CD4-positive, alpha-beta T cell treated with Interleukin-1 beta for 1 hour (primary cell): ENCODE results near the gene MAP2K7.
"Not testable (repeated sequence)": the region's sequence is repeated elsewhere in the genome, so short reads cannot be mapped to it uniquely, and the experiment has no call there.

Source experiments
- DNase-seq, 2 donors: peaks; one replicate each; pipeline ENCODE4 v3.0.0-alpha.2; 2020 to 2022

The MAP2K7 gene

GRCh38 chr19:7903244-7904073, at the start of gene MAP2K7:
Gene MAP2K7 (plus strand): TSS chr19:7903877. CDS start chr19:7903945, 68 bp downstream.
- peak; percentile 100 for DNase-seq

DNA sequence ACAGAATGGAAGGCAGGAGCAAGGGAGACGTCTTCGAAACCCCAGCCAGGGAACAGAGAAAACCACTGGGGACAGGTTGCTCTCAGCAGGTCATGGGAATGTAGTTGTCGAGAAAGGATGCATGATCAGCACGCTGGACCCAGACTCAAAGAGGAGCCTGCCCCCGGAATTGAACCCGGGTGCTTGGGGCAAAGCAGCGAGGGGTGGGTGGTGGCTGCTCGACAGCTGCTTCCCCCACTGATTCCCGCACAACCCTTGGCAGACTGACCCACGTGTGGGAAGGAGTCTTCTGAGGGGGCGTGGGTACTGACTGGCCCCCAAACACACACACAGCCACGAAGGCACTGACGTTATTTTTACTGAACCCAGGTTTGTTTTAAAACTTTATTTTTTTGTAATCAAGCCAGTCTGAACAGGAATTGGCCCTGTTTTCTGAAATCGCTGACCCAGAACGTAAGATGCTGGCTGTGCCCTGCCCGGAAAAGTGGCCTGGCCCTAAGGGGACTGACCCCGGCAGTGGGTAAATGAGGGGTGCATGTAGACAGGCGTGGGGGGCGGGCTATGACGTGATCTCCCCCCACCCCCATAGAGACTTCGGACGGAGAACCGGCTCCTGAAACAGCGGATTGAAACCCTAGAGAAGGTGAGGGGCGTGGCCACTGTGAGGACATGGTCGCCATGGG, 48.1 kb upstream of the MAP2K7 start:
- DNase-seq, result no peak

DNA sequence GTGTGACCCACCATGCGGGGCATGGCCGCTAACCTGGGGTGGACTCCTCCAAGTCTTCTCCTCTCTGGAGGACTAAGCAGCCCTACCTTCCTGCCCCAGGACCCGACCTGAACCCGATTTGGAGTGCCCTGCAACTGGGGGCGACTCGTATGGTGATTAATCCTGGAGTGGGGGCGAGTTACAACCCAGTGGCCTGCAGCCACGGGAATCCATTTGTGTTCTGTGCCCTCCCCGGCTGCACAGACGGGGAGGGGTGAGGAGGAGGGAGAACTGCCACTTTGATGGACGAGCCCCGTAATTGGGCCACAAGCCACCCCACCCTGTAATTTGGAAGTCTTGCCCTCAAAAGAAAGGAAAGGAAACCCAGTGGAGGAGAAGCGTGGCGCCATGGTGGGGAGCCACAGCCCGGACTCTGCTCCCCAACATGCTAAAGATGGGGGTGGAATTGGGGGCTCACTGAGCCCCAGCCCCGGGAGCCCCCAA, 47.5 kb upstream of the MAP2K7 start:
- DNase-seq, result no peak

- DNase-seq, result no peak
Observed at GRCh38 chr19:7856679-7857663, 46.7 kb upstream of the MAP2K7 start.

GRCh38 chr19:7857727-7858108, 46.0 kb upstream of the MAP2K7 start:
- DNase-seq, result no peak

DNA sequence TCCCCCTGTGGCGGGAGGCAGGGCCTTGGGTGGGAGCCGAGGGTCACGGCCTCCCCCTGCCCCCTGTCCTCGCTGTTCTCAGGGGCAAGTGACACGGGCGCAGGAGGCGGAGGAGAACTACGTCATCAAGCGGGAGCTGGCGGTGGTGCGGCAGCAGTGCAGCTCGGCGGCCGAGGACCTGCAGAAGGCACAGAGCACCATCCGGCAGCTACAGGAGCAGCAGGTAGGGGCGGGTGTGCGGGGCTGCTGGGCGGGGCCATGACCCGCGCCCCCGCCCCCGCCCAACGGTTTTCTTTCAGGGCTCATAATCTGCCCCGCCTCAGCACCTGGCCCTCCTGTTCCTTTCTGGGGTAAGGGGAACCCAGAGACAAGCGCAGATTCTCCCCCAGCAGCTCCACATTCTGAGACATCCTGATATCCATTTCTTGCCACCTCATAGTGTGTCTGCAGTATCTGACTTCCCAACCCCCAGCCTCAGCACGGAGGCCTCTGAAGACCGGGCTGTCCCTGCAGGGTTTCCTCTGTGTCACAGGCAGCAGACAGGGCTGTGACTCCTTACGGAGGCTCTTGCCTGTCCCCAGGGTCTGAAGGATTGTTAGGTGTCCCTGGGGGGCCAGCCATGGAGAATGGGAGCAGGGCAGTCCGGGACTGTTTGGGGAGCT, 45.4 kb upstream of the MAP2K7 start:
- DNase-seq, result peak in 1 of 2 donors; percentile 9

DNA sequence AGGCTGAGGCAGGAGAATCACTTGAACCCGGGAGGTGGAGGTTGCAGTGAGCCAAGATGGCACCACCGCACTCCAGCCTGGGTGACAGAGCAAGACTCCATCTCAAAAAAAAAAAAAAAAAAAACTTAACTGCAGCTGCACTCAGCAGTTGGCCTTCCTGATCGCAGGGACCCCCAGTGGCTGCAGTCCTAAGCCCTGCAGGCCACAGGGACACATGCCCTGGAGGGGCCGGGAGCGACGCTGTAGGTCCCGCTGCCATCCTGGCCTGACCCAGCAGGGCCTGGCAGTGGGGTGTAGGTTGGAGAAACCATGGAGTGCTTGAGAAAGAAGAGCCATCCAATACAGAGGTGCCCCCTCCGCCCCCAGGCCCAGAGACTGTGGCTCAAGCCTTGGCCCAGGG, 44.6 kb upstream of the MAP2K7 start:
- DNase-seq, result not testable (repeated sequence)

DNA sequence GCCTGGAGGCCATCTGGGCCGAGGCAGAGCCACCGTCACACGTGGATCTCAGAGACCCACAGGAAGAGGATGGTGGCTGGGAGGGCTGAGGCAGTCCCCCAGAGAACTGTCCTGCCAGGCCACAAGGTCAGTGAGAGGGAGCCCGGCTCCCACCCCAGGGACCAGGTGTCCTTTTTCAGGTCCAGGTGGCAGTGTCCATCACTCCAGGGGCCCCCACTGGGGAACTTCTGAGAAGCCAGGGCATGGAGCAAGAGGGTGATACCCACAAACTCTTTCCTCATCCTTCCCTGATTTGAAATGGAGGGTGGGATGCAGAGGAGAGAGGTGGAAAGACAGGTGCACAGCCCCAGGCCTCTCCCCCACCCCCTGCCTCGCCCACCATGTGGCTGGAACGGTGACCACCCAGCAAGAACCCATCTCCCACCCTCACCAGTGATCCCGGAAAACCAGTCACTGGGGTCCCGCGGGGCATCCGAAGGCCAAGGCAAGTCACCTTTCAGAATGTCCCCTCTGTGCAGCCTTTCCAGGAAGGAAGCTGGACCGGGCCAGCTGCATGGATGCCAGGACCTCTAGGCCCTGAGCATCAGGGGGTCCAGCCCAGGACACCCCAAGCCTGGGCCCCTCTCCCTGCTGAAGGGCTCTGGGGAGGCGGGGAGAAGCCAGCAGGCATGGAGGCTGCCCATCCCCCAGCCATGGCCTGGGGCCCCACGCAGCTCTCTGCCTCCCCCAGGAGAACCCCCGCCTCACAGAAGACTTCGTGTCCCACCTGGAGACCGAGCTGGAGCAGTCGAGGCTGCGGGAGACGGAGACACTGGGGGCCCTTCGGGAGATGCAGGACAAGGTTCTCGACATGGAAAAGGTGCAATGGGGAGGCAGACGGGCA, 43.6 kb upstream of the MAP2K7 start:
- DNase-seq, result no peak

- DNase-seq, result no peak
Observed at GRCh38 chr19:7860714-7861618, 42.7 kb upstream of the MAP2K7 start.

- DNase-seq, result no peak
Observed at GRCh38 chr19:7861619-7862412, 41.9 kb upstream of the MAP2K7 start.

GRCh38 chr19:7862413-7862951, 41.2 kb upstream of the MAP2K7 start:
- peak; percentile 74 to 83 for DNase-seq

GRCh38 chr19:7863157-7863970, 40.3 kb upstream of the MAP2K7 start:
- no peak for DNase-seq

DNA sequence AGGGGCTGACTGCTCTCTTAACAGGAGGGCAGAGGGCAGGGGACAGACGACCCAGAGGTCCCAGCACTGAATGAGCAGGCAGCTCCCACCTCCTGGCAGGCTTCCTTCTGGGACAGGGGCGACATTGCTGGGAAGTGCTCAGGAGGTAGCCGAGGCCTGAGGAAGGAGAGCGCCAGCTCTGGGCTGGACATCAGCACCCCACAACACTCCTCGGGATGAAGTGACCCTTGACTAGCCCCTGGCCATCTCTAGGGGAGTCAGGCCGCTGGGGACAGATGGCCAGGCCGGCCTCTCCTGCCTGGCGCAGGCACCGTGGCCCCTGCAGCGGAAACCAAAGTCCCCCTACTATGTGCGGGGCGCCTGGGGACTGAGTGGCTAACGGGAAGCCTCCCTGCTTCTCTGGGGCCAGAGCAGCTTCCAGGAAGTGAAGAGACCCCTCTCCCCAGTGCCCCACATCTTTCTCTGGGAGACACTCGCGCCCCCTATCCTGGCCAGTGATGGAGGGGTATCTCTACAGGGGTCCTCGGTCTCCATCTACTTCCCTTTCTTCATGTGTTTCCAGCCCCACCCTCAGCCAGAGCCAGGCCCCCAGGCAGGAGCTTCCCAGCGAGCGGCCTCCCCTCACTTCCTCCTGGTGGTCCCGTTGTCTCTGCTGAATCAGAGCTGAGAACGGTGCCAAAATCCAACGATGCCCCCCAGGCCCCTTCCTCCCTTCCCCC, 39.5 kb upstream of the MAP2K7 start:
- DNase-seq, result no peak

DNA sequence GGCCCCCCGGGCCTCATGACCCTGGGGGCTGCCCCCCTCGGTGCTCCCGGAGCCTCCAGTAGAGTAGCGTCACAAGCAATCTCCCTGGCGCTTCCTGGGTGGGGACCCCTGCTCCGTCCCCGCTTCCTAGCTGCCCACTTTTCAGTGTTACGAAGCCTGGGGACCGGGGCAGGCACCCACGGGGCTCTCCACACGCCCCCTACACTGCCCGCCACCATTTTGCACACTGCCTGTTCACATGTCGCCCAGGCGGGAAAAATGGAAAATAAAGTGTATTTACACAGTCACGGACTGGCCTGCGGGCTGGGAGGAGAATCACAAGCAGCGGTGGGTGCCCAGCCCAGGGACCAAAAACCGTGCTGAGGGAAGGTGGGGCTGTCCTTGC, 39.0 kb upstream of the MAP2K7 start:
- no peak for DNase-seq

DNA sequence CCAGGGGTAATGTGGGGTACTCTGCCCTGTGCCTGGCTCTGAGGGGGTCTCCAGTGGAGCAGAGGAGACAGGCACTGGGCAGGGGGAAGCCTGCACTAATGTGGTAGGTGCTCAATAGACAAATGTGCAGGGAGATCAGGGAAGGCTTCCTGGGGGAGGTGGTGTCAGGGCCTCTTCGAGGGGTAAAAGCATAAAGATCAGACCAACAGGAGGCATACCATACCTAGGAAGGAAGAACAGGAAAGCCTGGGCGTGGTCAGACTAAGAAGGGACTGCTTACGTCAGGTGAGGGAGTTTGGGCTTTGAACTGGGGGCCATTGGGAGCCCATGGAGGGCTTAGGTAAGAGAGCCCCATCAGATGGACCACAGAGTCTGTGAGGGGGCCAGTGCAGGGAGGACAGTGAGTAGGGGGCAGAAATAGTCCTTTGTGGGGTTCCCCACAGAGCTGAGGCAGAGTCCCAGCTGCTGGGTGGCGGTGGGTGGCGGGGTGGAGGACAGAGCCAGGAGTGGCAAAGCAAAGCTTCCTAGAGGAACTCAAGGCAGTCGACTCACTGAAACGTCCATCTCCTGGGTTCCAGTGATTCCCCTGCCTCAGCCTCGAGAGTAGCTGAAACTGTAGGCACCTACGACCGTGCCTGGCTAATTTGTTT, 38.3 kb upstream of the MAP2K7 start:
- DNase-seq, result peak in 1 of 2 donors; percentile 35

DNA sequence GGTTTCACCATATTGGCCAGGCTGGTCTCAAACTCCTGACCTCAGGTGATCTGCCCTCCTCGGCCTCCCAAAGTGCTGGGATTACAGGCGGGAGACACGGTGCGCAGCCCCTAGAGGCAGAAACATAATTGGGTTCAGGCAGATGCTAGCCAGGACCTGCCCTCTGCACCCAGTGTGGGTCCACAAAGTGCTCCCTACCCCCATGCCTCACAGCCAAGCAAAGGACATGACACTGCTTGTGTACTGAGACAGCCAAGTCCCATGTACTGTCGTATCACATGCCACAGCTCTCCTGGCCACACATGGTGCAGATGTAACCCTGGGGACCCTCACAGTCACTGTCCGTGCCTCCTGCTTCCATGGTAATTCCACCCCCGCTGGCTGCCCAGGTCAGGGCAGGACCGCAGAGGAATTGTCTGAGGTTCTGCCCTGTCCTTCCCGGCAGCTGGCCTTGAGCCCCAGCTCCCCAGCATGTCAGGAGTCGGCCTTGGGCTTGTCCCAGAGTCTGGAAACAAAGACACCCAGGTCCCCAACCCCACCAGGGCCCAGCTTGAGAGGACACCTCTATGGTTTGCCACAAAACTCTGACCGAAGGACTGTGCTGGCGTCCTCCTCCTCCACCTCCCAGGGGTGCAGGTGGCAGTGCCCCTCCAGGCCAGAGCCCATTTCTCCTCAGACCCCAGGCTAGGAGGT, 37.1 kb upstream of the MAP2K7 start:
- no peak for DNase-seq
